PC-3 (cell line): Measurements from ENCODE around the gene MSH3. TPM values are rescaled to one million over a fixed set of nuclear protein-coding genes. Genes with fewer than 3 reads are reported as not detected.

Experiments
- ATAC-seq: fragments of 200-7000 bp; cut with Tn5 transposase; 2 replicates; pipeline ENCODE4 v1.9.1; 2020; ENCODE audit warnings: mild to moderate bottlenecking, moderate library complexity
- BruUV-seq: library from RNA; stranded (reverse); fragments of 400-500 nt; replicated peaks from 2 replicates; lab custom pipeline; 2021; lab: Mats Ljungman, UMichigan
- CTCF ChIA-PET: fragments of 300-600 bp; sonication (Branson Sonifier 250); formaldehyde crosslinking; loops from one replicate; lab custom pipeline; 2022; ENCODE audit warnings: antibody characterized with exemption; lab: Charles Lee
- POLR2A ChIA-PET: fragments of 300-600 bp; sonication (Branson Sonifier 250); formaldehyde crosslinking; loops from one replicate; lab custom pipeline; 2022; ENCODE audit warnings: antibody characterized with exemption; ENCODE audit not compliant: unreplicated experiment; lab: Charles Lee
- DNase-seq: peaks from one replicate; pipeline ENCODE4 v3.0.0-alpha.2; 2015
- H2AFZ ChIP-seq: fragments of 300-600 bp; sonication (generic); 2 replicates; pipeline ENCODE4 v1.6.0; 2016; ENCODE audit warnings: antibody characterized with exemption, low read length
- H3F3A ChIP-seq: fragments of 300-600 bp; sonication (generic); one replicate; pipeline ENCODE4 v1.6.0; 2017; ENCODE audit warnings: antibody characterized with exemption, low read length, control low read depth, mild to moderate bottlenecking; ENCODE audit not compliant: unreplicated experiment
- H3K27ac ChIP-seq: fragments of 300-600 bp; sonication (generic); 2 replicates; pipeline ENCODE4 v1.5.1; 2016; ENCODE audit warnings: mild to moderate bottlenecking, low read length
- H3K27me3 ChIP-seq: fragments of 300-600 bp; sonication (generic); 2 replicates; pipeline ENCODE4 v1.6.1; 2016; ENCODE audit warnings: low read length, mixed read lengths
- H3K36me3 ChIP-seq: fragments of 300-600 bp; sonication (generic); 2 replicates; pipeline ENCODE4 v1.6.1; 2016; ENCODE audit warnings: low read depth, mixed run types, low read length, mixed read lengths
- H3K4me1 ChIP-seq: fragments of 300-600 bp; sonication (generic); 2 replicates; pipeline ENCODE4 v1.5.1; 2016; ENCODE audit warnings: low read length; ENCODE audit not compliant: insufficient read depth
- H3K4me2 ChIP-seq: fragments of 300-600 bp; sonication (generic); 2 replicates; pipeline ENCODE4 v1.6.0; 2016; ENCODE audit warnings: low read length
- H3K4me3 ChIP-seq: fragments of 300-600 bp; sonication (generic); 2 replicates; pipeline ENCODE4 v1.5.1; 2016; ENCODE audit warnings: mild to moderate bottlenecking, low read length, mixed read lengths
- H3K79me2 ChIP-seq: fragments of 300-600 bp; sonication (generic); 2 replicates; pipeline ENCODE4 v1.6.1; 2017; ENCODE audit warnings: low read length, mixed read lengths
- H3K9ac ChIP-seq: fragments of 300-600 bp; sonication (generic); 2 replicates; pipeline ENCODE4 v1.6.0; 2016; ENCODE audit warnings: mild to moderate bottlenecking, low read length
- H3K9me2 ChIP-seq: fragments of 300-600 bp; sonication (generic); replicated peaks from 2 replicates; pipeline ENCODE4 v1.6.1; 2016; ENCODE audit warnings: mixed run types, low read length, mixed read lengths
- H3K9me3 ChIP-seq: fragments of 300-600 bp; sonication (generic); 2 replicates; pipeline ENCODE4 v1.6.1; 2016; ENCODE audit warnings: low read length, mixed read lengths
- H4K20me1 ChIP-seq: fragments of 300-600 bp; sonication (generic); 2 replicates; pipeline ENCODE4 v1.6.1; 2016; ENCODE audit warnings: low read length, mixed read lengths
- CTCF ChIP-seq: fragments of 300-600 bp; sonication (generic); conservative IDR thresholded peaks from 2 replicates; pipeline ENCODE4 v1.5.1; 2017; ENCODE audit warnings: antibody characterized with exemption, low read depth, mild to moderate bottlenecking, low read length
- EZH2 ChIP-seq: fragments of 300-600 bp; sonication (generic); IDR thresholded peaks from one replicate; pipeline ENCODE4 v1.6.1; 2017; ENCODE audit warnings: antibody characterized with exemption, mild to moderate bottlenecking, low read length; ENCODE audit not compliant: unreplicated experiment
- EZH2phosphoT487 ChIP-seq: fragments of 300-600 bp; sonication (generic); IDR thresholded peaks from 2 replicates; pipeline ENCODE4 v1.6.1; 2018; ENCODE audit warnings: mild to moderate bottlenecking, antibody characterized with exemption, low read length, borderline replicate concordance
- intact Hi-C: fragments of 100-400 bp; cut with micrococcal nuclease; formaldehyde crosslinking; loops from 2 replicates; pipeline ENCODE4 v1.9.0; 2023
- total RNA-seq: library from RNA; depleted of rRNA; stranded (reverse); fragments of >200 nt; gene quantifications from 2 replicates; pipeline ENCODE4 v1.2.3, GENCODE V29; 2014

Gene MSH3
- total RNA-seq, 1 experiment from 2014 or later, result 9.0 TPM

- no peak overlapping the region for H3K27ac ChIP-seq
- no TSS peak for BruUV-seq
- no peak overlapping the region for H2AFZ ChIP-seq
- H3F3A ChIP-seq, result no peaks in the 10 kb centered on the region
- no peaks in the 10 kb centered on the region for H3K9me2 ChIP-seq
- DNase-seq, result no peak
- no peaks in the 10 kb centered on the region for H3K79me2 ChIP-seq
- intact Hi-C loops, result no loop called here
- no peak overlapping the region for H3K9ac ChIP-seq
- no peaks in the 10 kb centered on the region for H3K27me3 ChIP-seq
- ChIA-PET POLR2A (no interaction called here), CTCF (no interaction called here)
- no peaks in the 10 kb centered on the region for H3K4me1 ChIP-seq
- H4K20me1 ChIP-seq, result no peaks in the 10 kb centered on the region
- no peaks in the 10 kb centered on the region for H3K9me3 ChIP-seq
- no peak for ATAC-seq
- H3K36me3 ChIP-seq, result peaks cover 7% of the 10 kb centered on the region
- TF ChIP-seq CTCF, result no peak
- H3K4me3 ChIP-seq, result no peak overlapping the region
- no peak overlapping the region for H3K4me2 ChIP-seq
These were observed 65.7 kb downstream of the MSH3 start for GRCh38 chr5:80720181-80720580.

GRCh38 chr5:80722916-80723315 lies 68.5 kb downstream of the MSH3 start:
- Histone ChIP-seq H3K4me2 (no peak overlapping the region), H3K4me1 (no peaks in the 10 kb centered on the region), H3K79me2 (no peaks in the 10 kb centered on the region), H3K9ac (no peak overlapping the region), H3K4me3 (no peak overlapping the region), H3K27ac (no peak overlapping the region), H2AFZ (no peak overlapping the region), H3K9me2 (no peaks in the 10 kb centered on the region), H3F3A (no peaks in the 10 kb centered on the region), H4K20me1 (no peaks in the 10 kb centered on the region), H3K36me3 (peaks cover 16% of the 10 kb centered on the region), H3K9me3 (no peaks in the 10 kb centered on the region), H3K27me3 (no peaks in the 10 kb centered on the region)
- ATAC-seq (no peak), DNase-seq (no peak)
- ChIA-PET POLR2A (no interaction called here), CTCF (no interaction called here)
- no TSS peak for BruUV-seq
- no peak for TF ChIP-seq EZH2phosphoT487
- TF ChIP-seq CTCF, result no peak
- no peak for TF ChIP-seq EZH2
- intact Hi-C loops, result no loop called here

- intact Hi-C loops, result no loop called here
- no peak for TF ChIP-seq CTCF
- TF ChIP-seq EZH2phosphoT487, result no peak
- no peak for TF ChIP-seq EZH2
- BruUV-seq, result no TSS peak
- H3K9me2 ChIP-seq, result no peaks in the 10 kb centered on the region
- H3F3A ChIP-seq, result no peaks in the 10 kb centered on the region
- no peaks in the 10 kb centered on the region for H3K27me3 ChIP-seq
- POLR2A ChIA-PET, result no interaction called here
- no peak overlapping the region for H3K4me2 ChIP-seq
- no peak overlapping the region for H3K9ac ChIP-seq
- H3K27ac ChIP-seq, result no peak overlapping the region
- no peak overlapping the region for H3K4me3 ChIP-seq
- CTCF ChIA-PET, result interaction anchor here (0.7 kb wide), 1 partner anchor 148 kb away, joined by 4 read pairs; no protein-coding TSS in a partner anchor
- no peaks in the 10 kb centered on the region for H3K9me3 ChIP-seq
- no peaks in the 10 kb centered on the region for H3K4me1 ChIP-seq
- H3K79me2 ChIP-seq, result no peaks in the 10 kb centered on the region
- no peak for ATAC-seq
- DNase-seq, result no peak
- no peaks in the 10 kb centered on the region for H4K20me1 ChIP-seq
- H3K36me3 ChIP-seq, result peaks cover 9% of the 10 kb centered on the region
- no peak overlapping the region for H2AFZ ChIP-seq
These were observed 71.0 kb downstream of the MSH3 start for GRCh38 chr5:80725446-80725845.
